Neural progenitor cell (in vitro differentiated cells): ENCODE results near the gene NIT2.

ENCODE experiments used
- CTCF ChIP-seq: fragments of 200-600 bp; sonication (generic); IDR thresholded peaks from 2 replicates; pipeline ENCODE4 v1.5.1; 2017; ENCODE audit warnings: antibody characterized with exemption, mild to moderate bottlenecking
- EZH2 ChIP-seq: fragments of 200-600 bp; sonication (generic); IDR thresholded peaks from 2 replicates; pipeline ENCODE4 v1.6.1; 2017; ENCODE audit warnings: antibody characterized with exemption, mild to moderate bottlenecking, moderate library complexity

GRCh38 chr3:100340527-100340926 lies 6.0 kb downstream of the NIT2 start:
- TF ChIP-seq CTCF: no peak
- TF ChIP-seq EZH2: no peak
